ENCODE measurements around the gene MIOS. TPM values are rescaled to one million over a fixed set of nuclear protein-coding genes. Genes with fewer than 3 reads are reported as not detected.

Gene MIOS
- total and polyA plus RNA-seq, 9 of the 15 experiments (the other 6 are each of a cell fraction or from before 2014, with no cell fraction given), result 7.8 to 47.8 (median 30.6) TPM

- ATAC-seq, result no peak
- Histone ChIP-seq H2AFZ (ENCODE audit: low read depth, low read length) (no peak overlapping the region), H3K27ac (ENCODE audit: extremely low read depth, low read depth, low read length) (no peak overlapping the region), H3K4me1 (replicated peaks in 1 of 2; ENCODE audit: control insufficient read depth in 2 of 2, insufficient read depth in 2 of 2, low read length in 2 of 2) (peaks cover 0 to 3% of the 10 kb centered on the region in 2 experiments; a peak in 1 of 5 replicates), H3K79me2 (ENCODE audit: control insufficient read depth, insufficient read depth, low read length) (0 out of 3 replicates have a peak, but pooled peaks cover 7% of the 10 kb centered on the region), H3K9ac (ENCODE audit: insufficient read depth in 1 of 2, low read depth in 2 of 2, low read length in 2 of 2) (no peak overlapping the region), H4K20me1 (replicated peaks; ENCODE audit: control insufficient read depth, insufficient read depth, low read length) (no peaks in the 10 kb centered on the region), H3K4me2 (ENCODE audit: insufficient read depth, low read length) (no peak overlapping the region), H3K9me3 (replicated peaks; ENCODE audit: control insufficient read depth, insufficient read depth, low read depth, low read length) (no peaks in the 10 kb centered on the region; the same call in 1 of the 2 replicates), H3K36me3 (ENCODE audit: control insufficient read depth, insufficient read depth, low read length) (peaks cover 28% of the 10 kb centered on the region; the same call in 2 of the 3 replicates), H3K9me1 (ENCODE audit: control insufficient read depth, insufficient read depth, low read length) (no peaks in the 10 kb centered on the region), H3K4me3 (no peak overlapping the region), H3K27me3 (ENCODE audit: control insufficient read depth in 2 of 2, insufficient read depth in 2 of 2, low read length in 2 of 2) (no peaks in the 10 kb centered on the region)
- ChIA-PET POLR2A (no interaction called here), CTCF (ENCODE audit: low intra/inter-chr PET ratio) (no interaction called here)
- WGBS (ENCODE audit: insufficient coverage, low coverage, missing lambda C conversion rate), result 91% methylated on average over 10 of the region's 10 CpGs
- in situ Hi-C loops (cut with MboI) (no loop called here), intact Hi-C loops (cut with micrococcal nuclease) (no loop called here)
- DNase-seq (ENCODE audit: extremely low read depth in 1 of 4, low spot score in 3 of 4), result no peak
- no TSS peak for BruUV-seq (replicated peaks)
- FAIRE-seq, result peak; percentile 56
- no peak for TF ChIP-seq GTF2A2 (tag; IDR thresholded peaks at IDR 0.05)
- TF ChIP-seq MBD2 (IDR thresholded peaks at IDR 0.05; ENCODE audit: borderline replicate concordance, low read depth), result no peak
- no peak for TF ChIP-seq DMBX1 (CRISPR knock-in tag; IDR thresholded peaks at IDR 0.05; ENCODE audit: borderline replicate concordance)
- no peak for TF ChIP-seq ZBTB9 (CRISPR knock-in tag; IDR thresholded peaks at IDR 0.05)
- no peak for TF ChIP-seq ZNF280A (IDR thresholded peaks at IDR 0.05; ENCODE audit: low read depth, partially characterized antibody)
- TF ChIP-seq ZNF764 (CRISPR knock-in tag; IDR thresholded peaks at IDR 0.05; ENCODE audit: low read depth), result no peak
- TF ChIP-seq GTF3C2 (IDR thresholded peaks at IDR 0.05; ENCODE audit: borderline replicate concordance, extremely low read depth, insufficient read length), result no peak
- no peak for TF ChIP-seq KDM5B (IDR thresholded peaks at IDR 0.05; ENCODE audit: insufficient replicate concordance, low read depth, low read length)
- TF ChIP-seq THAP12 (CRISPR knock-in tag; IDR thresholded peaks at IDR 0.05), result no peak
- TF ChIP-seq L3MBTL2 (IDR thresholded peaks at IDR 0.05), result no peak
- no peak for TF ChIP-seq ZNF175 (CRISPR knock-in tag; IDR thresholded peaks at IDR 0.05; ENCODE audit: low read depth)
These were observed 15.0 kb downstream of the MIOS start for GRCh38 chr7:7581531-7582179.

All from K562 (cell line).